Upper lobe of left lung (tissue), 4 donors: ENCODE data around the gene ZBTB9.

ENCODE experiments used
- CTCF ChIP-seq, 6 experiments: fragments of 450-650 bp in 4 of 6; fragments of 200-600 bp in 2 of 6; sonication (generic) in 2 of 6; IDR thresholded peaks; one replicate each; pipeline ENCODE4 v1.5.1; 2016 to 2019; ENCODE audit warnings: antibody characterized with exemption in 6 of 6
- POLR2AphosphoS5 ChIP-seq, 2 donors: sonication (generic); formaldehyde crosslinking; IDR thresholded peaks; one replicate each; pipeline ENCODE4 v1.5.1; 2017; ENCODE audit warnings: antibody characterized with exemption in 2 of 2

- TF ChIP-seq POLR2AphosphoS5 (IDR thresholded peaks at IDR 0.05): no peak
- TF ChIP-seq CTCF (IDR thresholded peaks at IDR 0.05): no peak
Observed at GRCh38 chr6:33446356-33446755, 8.0 kb upstream of the ZBTB9 start.
